HL-60/S4 treated with retinoic acid at 250 ng/mL for 4 days and 3 days (cell line): ENCODE results near the gene AGPAT3.
"Not testable (repeated sequence)": the region's sequence is repeated elsewhere in the genome, so short reads cannot be mapped to it uniquely, and the experiment has no call there.

Source experiments
- in situ Hi-C: fragments of 300-500 bp; cut with MboI; formaldehyde crosslinking; loops from 2 replicates; pipeline ENCODE4 v1.7.0; 2022; ENCODE audit warnings: low sequenced_read_pairs

The AGPAT3 gene

GRCh38 chr21:43864962-43865539, at the start of gene AGPAT3:
AGPAT3 (plus strand) TSS chr21:43865223; CDS start chr21:43959682, 94,459 bp downstream.
- in situ Hi-C loops = no loop called here

DNA sequence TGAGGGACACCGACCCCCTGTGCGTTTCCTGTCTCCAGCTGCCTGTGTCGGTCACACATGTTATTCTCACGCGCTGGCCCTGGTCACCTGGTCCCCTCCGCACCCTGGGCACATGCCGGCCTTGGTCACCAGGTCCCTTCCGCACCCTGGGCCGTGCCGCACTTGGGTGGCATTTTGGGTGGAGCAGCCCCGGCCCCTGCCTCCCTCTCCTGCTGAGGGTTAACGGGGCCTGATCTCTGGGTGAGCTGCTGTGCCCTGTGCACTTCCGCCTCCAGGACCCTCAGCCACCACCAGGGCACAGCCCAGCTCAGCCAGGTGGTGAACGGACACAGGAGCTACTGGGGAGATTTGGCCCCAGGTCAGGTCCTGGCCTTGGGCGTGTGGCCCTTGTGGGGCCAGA, 49.0 kb upstream of the AGPAT3 start:
- in situ Hi-C loops = no loop called here

DNA sequence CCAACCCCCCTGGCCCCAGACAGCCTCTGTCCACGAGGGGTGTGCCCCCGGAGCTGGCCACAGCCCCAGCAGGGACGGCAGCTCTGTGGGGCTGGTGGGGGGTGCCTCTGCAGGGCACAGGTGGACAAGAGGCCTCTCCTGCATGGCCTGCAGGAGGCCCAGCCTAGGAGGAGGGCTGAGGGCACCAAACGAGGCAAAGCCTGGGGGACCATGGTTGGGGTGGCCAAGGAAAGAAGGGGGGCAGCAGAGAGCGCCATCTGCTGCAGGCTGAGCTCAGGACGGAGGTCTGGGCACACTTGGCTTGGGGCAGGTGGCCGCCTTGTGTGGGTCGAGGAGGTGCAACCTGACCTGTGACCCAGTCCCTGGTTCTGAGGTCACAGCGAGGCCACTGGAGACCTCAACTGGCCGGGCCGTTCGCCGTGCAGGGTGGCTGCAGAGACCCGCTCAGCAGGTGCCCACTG, 48.4 kb upstream of the AGPAT3 start:
- in situ Hi-C loops = no loop called here

DNA sequence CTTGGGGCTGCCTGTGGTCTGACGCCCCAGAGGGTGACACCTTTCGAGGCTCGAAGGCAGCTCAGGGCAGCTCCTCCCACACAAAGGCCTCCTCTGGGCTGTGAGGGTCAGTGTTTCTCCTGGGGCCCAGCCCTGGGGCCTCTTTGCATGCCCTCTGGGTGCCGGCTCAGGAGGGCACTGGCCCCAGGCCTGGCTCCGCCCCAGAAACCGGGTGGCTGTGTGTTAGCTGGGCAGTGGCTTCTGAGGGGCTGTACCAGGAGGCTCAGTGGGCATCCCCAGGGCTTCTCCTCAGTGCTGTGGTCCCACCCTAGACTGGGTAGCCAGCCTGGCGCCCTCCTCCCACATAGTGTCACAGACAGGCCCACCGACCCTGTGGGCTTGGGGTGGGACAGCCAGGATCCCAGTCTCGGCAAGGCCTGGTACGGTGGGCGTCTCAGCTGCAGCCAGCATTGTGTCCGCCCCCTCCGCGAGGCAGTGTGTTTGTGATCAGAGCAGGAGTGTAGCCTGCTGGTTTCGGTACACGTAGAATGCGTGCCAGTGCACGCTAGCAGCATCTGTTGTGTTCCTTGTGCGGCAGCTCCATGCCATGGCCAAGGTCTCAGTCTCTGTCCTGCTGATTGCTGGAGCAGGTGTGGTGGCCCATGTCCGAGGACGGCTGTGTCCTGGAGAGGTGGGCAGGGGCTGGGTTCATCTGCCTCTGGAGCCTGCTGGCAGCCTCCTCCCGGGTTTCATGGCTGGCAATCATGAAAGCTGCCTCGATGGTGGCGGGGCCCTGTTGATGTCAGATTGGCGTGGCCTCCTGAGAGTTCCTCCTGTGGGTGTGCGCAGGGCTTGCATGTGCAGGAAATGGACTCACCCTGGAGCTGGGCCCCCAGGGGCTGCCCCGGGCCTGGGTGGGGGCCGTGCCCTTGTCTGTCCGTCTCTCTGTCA, 47.6 kb upstream of the AGPAT3 start:
- in situ Hi-C loops = no loop called here

DNA sequence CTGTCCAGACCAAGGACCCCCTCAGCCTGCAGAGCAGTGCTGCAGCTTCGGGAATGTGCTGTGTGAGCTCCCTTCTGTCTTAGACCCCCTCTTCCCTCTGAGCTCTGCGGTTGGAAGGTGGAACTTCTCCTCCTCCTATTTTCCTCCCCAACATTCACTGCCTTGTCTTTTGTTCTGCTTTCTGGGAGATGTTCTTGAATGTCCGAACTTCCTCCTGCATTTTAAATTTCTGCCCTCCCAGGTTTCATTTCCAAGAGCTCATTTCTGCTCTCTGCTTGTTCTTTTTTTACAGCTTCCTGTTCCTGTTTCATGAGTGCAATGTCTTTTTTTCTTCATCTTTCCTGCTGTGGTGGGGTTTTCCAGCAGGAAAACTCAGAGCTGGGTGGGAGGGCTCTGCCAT, 46.3 kb upstream of the AGPAT3 start:
- in situ Hi-C loops = no loop called here

DNA sequence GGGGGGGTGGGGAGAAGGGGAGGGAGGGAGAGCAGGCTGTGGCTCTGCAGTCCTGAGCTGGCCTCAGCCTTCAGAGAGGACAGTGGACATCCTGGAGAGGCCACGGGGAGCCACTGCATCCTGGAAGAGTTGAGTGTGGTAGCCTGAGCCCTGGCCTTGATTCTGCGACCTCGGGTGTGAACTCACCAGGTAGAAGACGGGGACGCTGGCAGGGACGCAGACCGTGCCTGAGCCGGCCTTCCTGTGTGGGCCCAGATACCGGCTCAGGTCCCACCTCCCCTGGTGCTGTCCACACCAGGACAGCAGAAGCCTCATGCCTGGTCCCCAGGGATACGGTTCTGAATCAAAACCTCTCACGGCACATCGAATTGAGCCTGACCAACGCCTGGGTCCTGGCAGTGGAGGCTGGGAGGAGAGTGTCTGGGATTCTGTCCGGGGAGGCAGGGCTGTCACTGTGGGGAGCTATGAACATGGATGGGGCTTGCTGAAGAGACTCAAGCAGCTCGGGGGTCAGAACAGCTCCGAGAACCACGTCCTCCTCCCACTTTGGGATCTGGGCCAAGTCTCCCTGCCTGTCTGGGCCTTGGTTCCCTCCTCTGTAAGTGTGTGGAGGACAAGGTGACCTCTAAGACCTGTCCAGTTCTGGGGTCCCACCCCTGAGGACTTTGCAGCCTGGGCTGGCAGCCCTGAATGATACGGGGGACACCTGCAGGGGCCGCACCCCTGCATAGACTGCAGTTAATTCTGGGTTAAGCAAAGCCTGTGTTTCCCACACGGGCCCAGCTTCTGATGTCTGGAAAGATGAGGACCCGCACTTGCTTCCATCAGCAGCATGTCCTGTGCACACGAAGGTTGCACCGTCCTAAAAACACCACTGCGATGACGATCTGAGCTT, 45.3 kb upstream of the AGPAT3 start:
- in situ Hi-C loops = no loop called here

- in situ Hi-C loops = no loop called here
Measured at GRCh38 chr21:43820466-43820865, 44.6 kb upstream of the AGPAT3 start.

GRCh38 chr21:43822166-43822565, 42.9 kb upstream of the AGPAT3 start:
- in situ Hi-C loops = not testable (repeated sequence)

- in situ Hi-C loops = not testable (repeated sequence)
Measured at GRCh38 chr21:43822741-43823140, 42.3 kb upstream of the AGPAT3 start.

DNA sequence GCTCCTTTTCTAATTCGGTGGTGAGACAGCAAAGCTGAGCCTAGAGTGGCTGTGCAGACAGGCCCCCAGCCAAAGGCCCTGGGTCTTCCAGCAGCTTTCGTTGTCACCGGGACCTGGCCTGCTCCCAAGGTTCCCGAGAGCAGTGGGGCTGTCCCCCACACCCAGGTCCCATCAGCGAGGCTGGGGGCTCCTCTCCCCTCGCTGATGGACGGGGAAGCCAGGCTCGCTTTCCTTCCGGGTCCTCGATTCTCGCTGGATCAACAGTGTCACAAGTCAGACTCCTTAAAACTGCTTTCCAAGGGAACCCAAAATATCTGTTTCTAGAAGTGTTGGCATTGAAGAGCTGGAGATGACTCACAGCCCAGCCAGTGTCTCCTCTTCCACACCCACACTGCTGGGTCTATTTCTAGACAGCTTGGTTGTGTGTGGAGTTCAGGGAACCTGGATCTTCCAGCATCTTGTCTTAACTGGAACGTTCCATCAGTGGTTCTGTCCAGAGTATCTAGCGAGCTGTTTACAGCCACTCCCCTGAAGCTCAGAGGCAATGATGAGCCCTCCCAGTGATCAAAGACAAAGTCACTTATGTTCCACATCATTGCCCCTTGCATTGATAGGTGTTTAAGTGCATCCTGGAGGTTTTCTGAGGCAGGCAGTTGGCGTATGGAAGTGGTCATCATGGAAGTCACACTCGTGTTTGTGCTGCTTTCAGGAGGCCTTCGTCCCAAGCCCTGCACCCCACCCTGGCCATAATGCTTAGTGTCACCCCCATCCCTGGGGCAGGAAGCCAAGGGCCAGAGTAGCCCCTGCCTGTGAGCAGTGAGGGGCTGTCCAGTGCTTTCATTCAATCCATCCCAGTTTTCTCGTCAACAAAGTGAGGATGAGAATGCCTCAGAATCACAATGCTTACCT, 40.4 kb upstream of the AGPAT3 start:
- in situ Hi-C loops = no loop called here

DNA sequence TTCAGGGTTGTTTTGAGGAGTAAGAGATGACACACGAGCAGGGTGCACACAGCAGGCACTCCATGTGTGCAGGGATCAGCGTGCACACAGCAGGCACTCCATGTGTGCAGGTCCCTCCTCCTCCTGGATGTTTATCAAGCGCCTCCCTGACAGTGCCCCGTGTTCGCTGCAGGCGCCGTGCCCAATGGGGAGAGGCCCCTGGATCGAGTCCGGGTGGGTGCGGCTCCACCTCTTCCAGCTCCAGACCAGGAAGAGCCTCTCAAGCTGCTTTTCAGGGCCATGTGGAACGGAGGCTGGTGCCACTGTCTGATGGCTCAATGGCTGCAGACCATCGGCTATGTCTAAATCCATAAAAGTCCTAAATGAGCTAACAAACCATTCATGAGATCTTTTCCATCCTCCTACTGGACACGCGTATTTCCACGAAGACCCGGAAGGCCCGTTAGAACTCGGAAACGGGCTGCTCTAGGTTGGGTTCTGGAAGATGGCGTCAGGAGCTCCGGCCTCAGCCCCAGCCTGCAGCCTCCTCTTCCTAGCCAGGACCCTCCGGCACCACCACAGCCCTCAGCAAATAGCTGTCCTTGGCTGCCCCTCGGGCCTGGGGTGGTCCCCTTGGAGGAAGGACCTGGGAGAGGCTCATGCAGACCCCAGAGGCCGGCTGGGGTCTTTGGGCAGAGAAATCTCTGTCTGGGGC, 39.6 kb upstream of the AGPAT3 start:
- in situ Hi-C loops = no loop called here

GRCh38 chr21:43825936-43826622, 38.9 kb upstream of the AGPAT3 start:
- in situ Hi-C loops = no loop called here

DNA sequence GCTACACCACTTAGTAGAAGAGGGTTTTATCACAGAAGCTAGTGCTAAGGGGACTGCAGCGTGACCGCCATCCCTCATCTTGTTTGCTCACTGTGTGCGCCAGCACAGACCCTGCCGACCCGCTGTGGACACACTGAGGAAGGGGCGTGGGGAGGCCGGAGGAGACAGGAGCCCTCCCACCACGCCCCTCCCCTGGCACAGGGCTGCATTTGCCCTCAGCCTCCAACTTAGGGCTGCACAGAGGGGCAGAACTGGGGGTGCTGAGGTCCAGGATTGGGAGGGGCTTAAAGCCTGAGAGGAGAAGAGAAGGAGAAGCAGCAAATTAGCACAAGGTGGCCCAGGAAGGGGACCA, 38.4 kb upstream of the AGPAT3 start:
- in situ Hi-C loops = no loop called here

GRCh38 chr21:43827015-43827611, 37.9 kb upstream of the AGPAT3 start:
- in situ Hi-C loops = no loop called here

DNA sequence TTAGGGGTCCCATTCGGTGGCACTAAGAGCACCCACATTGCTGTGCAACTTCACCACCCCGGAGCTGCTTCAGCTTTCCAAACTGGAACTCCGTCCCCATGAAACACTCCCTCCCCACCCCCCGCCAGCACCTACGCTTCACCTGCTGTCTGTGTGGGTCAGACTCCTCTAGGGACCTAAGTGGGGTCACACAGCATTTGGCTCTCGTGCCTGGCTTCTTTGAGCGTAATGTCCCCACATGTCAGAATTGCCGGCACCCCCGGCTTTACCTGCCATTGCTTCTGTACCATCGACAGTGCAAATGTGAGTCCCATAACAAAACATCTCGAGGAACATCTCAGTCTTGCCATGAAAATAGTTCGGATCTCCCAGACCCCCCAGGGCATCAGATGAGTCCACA, 35.9 kb upstream of the AGPAT3 start:
- in situ Hi-C loops = no loop called here

GRCh38 chr21:43829575-43830119, 35.4 kb upstream of the AGPAT3 start:
- in situ Hi-C loops = loop anchor here (10.0 kb wide), 1 partner anchor 75 kb away; no protein-coding TSS in a partner anchor

DNA sequence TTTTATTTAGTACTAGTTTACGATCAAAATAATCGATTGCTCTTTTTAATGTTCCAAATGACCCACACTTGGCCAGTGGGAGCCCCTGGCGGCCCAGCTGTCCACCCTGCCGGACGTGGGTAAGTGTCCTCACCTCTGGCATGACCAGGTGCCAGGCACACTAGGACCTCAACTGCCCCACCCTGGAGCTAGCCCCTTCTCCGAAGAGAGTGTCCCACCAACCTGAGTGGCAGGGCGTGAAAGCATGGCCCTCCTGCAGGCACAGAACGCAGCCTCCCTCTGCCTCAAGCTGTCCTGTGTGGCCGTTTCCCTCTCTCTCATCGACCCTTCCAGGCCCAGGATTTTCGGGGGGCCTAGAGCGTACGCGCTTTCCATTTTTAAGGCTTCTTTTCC, 32.9 kb upstream of the AGPAT3 start:
- in situ Hi-C loops = loop anchor here (10.0 kb wide), 1 partner anchor 73 kb away; no protein-coding TSS in a partner anchor

DNA sequence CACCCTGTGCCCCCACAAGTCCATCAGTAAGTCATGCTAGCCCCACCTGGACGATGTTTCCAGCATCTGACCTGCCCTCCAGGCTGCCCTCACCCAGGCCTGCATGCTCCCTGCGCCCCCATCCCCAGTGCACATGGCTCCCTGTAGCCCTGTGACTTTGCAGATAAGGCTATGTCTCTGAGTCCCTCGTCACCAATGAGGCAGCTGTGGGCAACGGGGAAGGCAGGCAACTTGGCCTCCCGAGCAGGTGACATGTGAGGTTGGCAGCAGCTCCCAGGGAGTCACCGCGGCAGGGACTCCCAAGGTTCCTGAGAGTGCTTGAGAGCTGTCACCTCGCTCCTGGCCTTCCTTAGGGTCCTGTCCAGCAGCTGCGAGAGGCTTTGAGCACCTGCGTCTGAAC, 32.4 kb upstream of the AGPAT3 start:
- in situ Hi-C loops = loop anchor here (10.0 kb wide), 1 partner anchor 72 kb away; no protein-coding TSS in a partner anchor
